Naive B cell (primary cell): ENCODE measurements around the gene KCTD3. TPM values are rescaled to one million over a fixed set of nuclear protein-coding genes. Genes with fewer than 3 reads are reported as not detected.

Experiments used
- ATAC-seq, 2 donors: fragments of 150-1000 bp; cut with Tn5 transposase; 2 replicates each; pipeline ENCODE4 v1.10.0; 2021; ENCODE audit warnings: low read depth in 2 of 2, mild to moderate bottlenecking in 2 of 2, moderate library complexity in 2 of 2
- DNase-seq: peaks from one replicate; pipeline ENCODE4 v3.0.0; 2022
- H3K27ac Mint-ChIP-seq, 6 donors: one replicate each; pipeline ENCODE4 v1.8.0; 2020 to 2022; ENCODE audit warnings: mild to moderate bottlenecking in 6 of 6, mixed read lengths in 6 of 6, moderate library complexity in 5 of 6, inconsistent platforms in 2 of 6
- H3K27me3 Mint-ChIP-seq, 3 donors: one replicate each; pipeline ENCODE4 v1.8.0; 2021 to 2022; ENCODE audit warnings: mixed read lengths in 3 of 3, mild to moderate bottlenecking in 1 of 3
- H3K36me3 Mint-ChIP-seq, 2 donors: one replicate each; pipeline ENCODE4 v1.8.0; 2020 to 2022; ENCODE audit warnings: mixed read lengths in 2 of 2, inconsistent platforms in 1 of 2, mild to moderate bottlenecking in 1 of 2
- H3K4me1 Mint-ChIP-seq, 3 donors: one replicate each; pipeline ENCODE4 v1.8.0; 2020 to 2022; ENCODE audit warnings: mixed read lengths in 3 of 3, inconsistent platforms in 1 of 3, mild to moderate bottlenecking in 1 of 3, moderate library complexity in 1 of 3
- H3K4me3 Mint-ChIP-seq, 8 donors: one replicate each; pipeline ENCODE4 v1.8.0; 2020 to 2022; ENCODE audit warnings: mild to moderate bottlenecking in 8 of 8, mixed read lengths in 8 of 8, moderate library complexity in 8 of 8, inconsistent platforms in 2 of 8
- H3K9me3 Mint-ChIP-seq, 7 donors: one replicate each; pipeline ENCODE4 v1.8.0; 2020 to 2022; ENCODE audit warnings: mixed read lengths in 7 of 7, mild to moderate bottlenecking in 5 of 7, inconsistent platforms in 2 of 7, moderate library complexity in 1 of 7
- polyA plus RNA-seq, 6 donors: library from polyadenylated mRNA; unstranded; fragments of 300-500 nt; fragmentation: Illumina TruSeq; gene quantifications; one replicate each; pipeline ENCODE4 v1.2.3, GENCODE V29; 2021; ENCODE audit warnings: low read depth in 6 of 6

The KCTD3 gene
- polyA plus RNA-seq, 6 donors from 2014 or later = 1.9 to 5.6 (median 3.7) TPM

GRCh38 chr1:215635827-215636226 lies 68.7 kb downstream of the KCTD3 start:
- H3K4me3 Mint-ChIP-seq = no peak overlapping the region
- H3K36me3 Mint-ChIP-seq = no peaks in the 10 kb centered on the region
- DNase-seq (no peak), ATAC-seq (no peak)
- no peaks in the 10 kb centered on the region for H3K9me3 Mint-ChIP-seq
- no peak overlapping the region for H3K27ac Mint-ChIP-seq
- H3K4me1 Mint-ChIP-seq = no peaks in the 10 kb centered on the region
- H3K27me3 Mint-ChIP-seq = peaks cover 0 to 13% (median 5%) of the 10 kb centered on the region in 3 donors

- H3K4me3 Mint-ChIP-seq = no peak overlapping the region
- H3K36me3 Mint-ChIP-seq = no peaks in the 10 kb centered on the region
- H3K4me1 Mint-ChIP-seq = no peaks in the 10 kb centered on the region
- H3K27me3 Mint-ChIP-seq = peaks cover 0 to 13% (median 5%) of the 10 kb centered on the region in 3 donors
- ATAC-seq = no peak
- no peak overlapping the region for H3K27ac Mint-ChIP-seq
- DNase-seq = no peak
- H3K9me3 Mint-ChIP-seq = no peaks in the 10 kb centered on the region
Measured at GRCh38 chr1:215636258-215636965, 69.3 kb downstream of the KCTD3 start.

GRCh38 chr1:215637041-215637573 lies 70.0 kb downstream of the KCTD3 start:
- Mint-ChIP-seq H3K27me3 (peaks cover 0 to 12% (median 5%) of the 10 kb centered on the region in 3 donors), H3K36me3 (no peaks in the 10 kb centered on the region), H3K4me3 (no peak overlapping the region), H3K27ac (no peak overlapping the region), H3K4me1 (no peaks in the 10 kb centered on the region), H3K9me3 (no peaks in the 10 kb centered on the region)
- ATAC-seq (no peak), DNase-seq (no peak)

GRCh38 chr1:215640429-215641148 lies 73.5 kb downstream of the KCTD3 start:
- Mint-ChIP-seq H3K4me1 (no peaks in the 10 kb centered on the region), H3K27ac (no peak overlapping the region)
- ATAC-seq = no peak

GRCh38 chr1:215643592-215644321 lies 76.7 kb downstream of the KCTD3 start:
- Mint-ChIP-seq H3K4me3 (no peak overlapping the region), H3K4me1 (no peaks in the 10 kb centered on the region), H3K36me3 (no peaks in the 10 kb centered on the region), H3K27me3 (no peaks in the 10 kb centered on the region), H3K9me3 (peaks cover 0 to 5% (median 0%) of the 10 kb centered on the region in 7 donors), H3K27ac (no peak overlapping the region)
- no peak for DNase-seq
- ATAC-seq = no peak

More at GRCh38 chr1:215640429-215641148, 73.5 kb downstream of the KCTD3 start:
- Mint-ChIP-seq H3K9me3 (peaks cover 0 to 3% (median 0%) of the 10 kb centered on the region in 7 donors), H3K36me3 (no peaks in the 10 kb centered on the region), H3K27me3 (no peaks in the 10 kb centered on the region), H3K4me3 (no peak overlapping the region)
- no peak for DNase-seq

GRCh38 chr1:215645182-215645581 lies 78.1 kb downstream of the KCTD3 start:
- H3K4me1 Mint-ChIP-seq = no peaks in the 10 kb centered on the region
- H3K9me3 Mint-ChIP-seq = peaks cover 0 to 5% (median 0%) of the 10 kb centered on the region in 7 donors
- no peak for DNase-seq
- H3K27ac Mint-ChIP-seq = no peak overlapping the region
- H3K27me3 Mint-ChIP-seq = no peaks in the 10 kb centered on the region
- no peaks in the 10 kb centered on the region for H3K36me3 Mint-ChIP-seq
- no peak for ATAC-seq
- no peak overlapping the region for H3K4me3 Mint-ChIP-seq

GRCh38 chr1:215645861-215646260 lies 78.8 kb downstream of the KCTD3 start:
- ATAC-seq (no peak), DNase-seq (no peak)
- Mint-ChIP-seq H3K9me3 (peaks cover 0 to 5% (median 0%) of the 10 kb centered on the region in 7 donors), H3K36me3 (no peaks in the 10 kb centered on the region), H3K4me1 (peaks cover 0 to 2% (median 0%) of the 10 kb centered on the region in 3 donors), H3K27me3 (no peaks in the 10 kb centered on the region), H3K27ac (no peak overlapping the region), H3K4me3 (no peak overlapping the region)

- H3K4me3 Mint-ChIP-seq = no peak overlapping the region
- DNase-seq (no peak), ATAC-seq (no peak)
- peaks cover 0 to 5% (median 4%) of the 10 kb centered on the region in 3 donors for H3K27me3 Mint-ChIP-seq
- no peaks in the 10 kb centered on the region for H3K36me3 Mint-ChIP-seq
- no peak overlapping the region for H3K27ac Mint-ChIP-seq
- H3K9me3 Mint-ChIP-seq = peaks cover 0 to 5% (median 0%) of the 10 kb centered on the region in 7 donors
- peaks cover 0 to 2% (median 0%) of the 10 kb centered on the region in 3 donors for H3K4me1 Mint-ChIP-seq
Measured at GRCh38 chr1:215647738-215648137, 80.6 kb downstream of the KCTD3 start.

GRCh38 chr1:215648957-215649356 lies 81.9 kb downstream of the KCTD3 start:
- H3K27me3 Mint-ChIP-seq = peaks cover 0 to 5% (median 4%) of the 10 kb centered on the region in 3 donors
- H3K4me1 Mint-ChIP-seq = peaks cover 0 to 2% (median 0%) of the 10 kb centered on the region in 3 donors
- no peak for ATAC-seq

GRCh38 chr1:215650446-215651149 lies 83.5 kb downstream of the KCTD3 start:
- peak overlapping the region in 1 of 8 donors; percentile 6 for H3K4me3 Mint-ChIP-seq
- H3K36me3 Mint-ChIP-seq = no peaks in the 10 kb centered on the region
- DNase-seq (no peak), ATAC-seq (no peak)
- peaks cover 0 to 2% (median 0%) of the 10 kb centered on the region in 3 donors for H3K4me1 Mint-ChIP-seq
- H3K9me3 Mint-ChIP-seq = peaks cover 0 to 3% (median 0%) of the 10 kb centered on the region in 7 donors
- H3K27ac Mint-ChIP-seq = peak overlapping the region in 2 of 6 donors; percentile 67 to 74
- H3K27me3 Mint-ChIP-seq = peaks cover 0 to 5% (median 4%) of the 10 kb centered on the region in 3 donors

More at GRCh38 chr1:215648957-215649356, 81.9 kb downstream of the KCTD3 start:
- no peaks in the 10 kb centered on the region for H3K36me3 Mint-ChIP-seq
- H3K27ac Mint-ChIP-seq = no peak overlapping the region
- H3K9me3 Mint-ChIP-seq = peaks cover 0 to 5% (median 0%) of the 10 kb centered on the region in 7 donors
- no peak overlapping the region for H3K4me3 Mint-ChIP-seq
- DNase-seq = no peak

GRCh38 chr1:215651867-215652266 lies 84.8 kb downstream of the KCTD3 start:
- H3K9me3 Mint-ChIP-seq = peaks cover 0 to 2% (median 0%) of the 10 kb centered on the region in 7 donors
- DNase-seq (no peak), ATAC-seq (no peak)
- H3K27me3 Mint-ChIP-seq = peaks cover 0 to 5% (median 4%) of the 10 kb centered on the region in 3 donors
- no peak overlapping the region for H3K4me3 Mint-ChIP-seq
- no peaks in the 10 kb centered on the region for H3K36me3 Mint-ChIP-seq
- H3K4me1 Mint-ChIP-seq = peaks cover 0 to 2% (median 0%) of the 10 kb centered on the region in 3 donors
- H3K27ac Mint-ChIP-seq = no peak overlapping the region

- Mint-ChIP-seq H3K9me3 (no peaks in the 10 kb centered on the region), H3K27ac (no peak overlapping the region), H3K27me3 (peaks cover 0 to 5% (median 4%) of the 10 kb centered on the region in 3 donors), H3K4me3 (no peak overlapping the region), H3K4me1 (peaks cover 0 to 2% (median 0%) of the 10 kb centered on the region in 3 donors), H3K36me3 (no peaks in the 10 kb centered on the region)
- DNase-seq (no peak), ATAC-seq (no peak)
Measured at GRCh38 chr1:215652371-215652770, 85.3 kb downstream of the KCTD3 start.
